Suprapubic skin (tissue), 4 donors: ENCODE results near the gene AFG1L.

Experiments
- CTCF ChIP-seq, 2 donors: fragments of 200-600 bp in 1 of 2; fragments of 450-650 bp in 1 of 2; sonication (generic) in 1 of 2; IDR thresholded peaks; one replicate each; pipeline ENCODE4 v1.5.1; 2016 to 2019; ENCODE audit warnings: antibody characterized with exemption in 2 of 2, mild to moderate bottlenecking in 1 of 2, moderate library complexity in 1 of 2
- EP300 ChIP-seq: sonication (generic); formaldehyde crosslinking; IDR thresholded peaks from one replicate; pipeline ENCODE4 v1.6.1; 2017; ENCODE audit warnings: antibody characterized with exemption
- POLR2A ChIP-seq, 2 donors: fragments of 450-650 bp; IDR thresholded peaks; one replicate each; pipeline ENCODE4 v1.6.1; 2017; ENCODE audit warnings: antibody characterized with exemption in 2 of 2, mild to moderate bottlenecking in 2 of 2, moderate library complexity in 2 of 2
- POLR2AphosphoS5 ChIP-seq, 3 donors: sonication (generic); formaldehyde crosslinking; IDR thresholded peaks; one replicate each; pipeline ENCODE4 v1.6.1; 2017; ENCODE audit warnings: antibody characterized with exemption in 3 of 3

GRCh38 chr6:108463784-108464183 is 168.9 kb downstream of the AFG1L start:
- TF ChIP-seq POLR2A (IDR thresholded peaks at IDR 0.05) = no peak
- TF ChIP-seq CTCF (IDR thresholded peaks at IDR 0.05) = no peak
- no peak for TF ChIP-seq POLR2AphosphoS5 (IDR thresholded peaks at IDR 0.05)
- no peak for TF ChIP-seq EP300
